CD14-positive monocyte (primary cell): ENCODE results near the gene C8B. TPM values are rescaled to one million over a fixed set of nuclear protein-coding genes. Genes with fewer than 3 reads are reported as not detected.

Source experiments
- DNase-seq, 3 donors: peaks; one replicate each; pipeline ENCODE4 v3.0.0-alpha.2; 2011 to 2022
- H2AFZ ChIP-seq: 2 replicates; pipeline ENCODE4 v1.6.0; 2012; ENCODE audit warnings: mild to moderate bottlenecking, low read depth, low read length, inconsistent platforms; ENCODE audit not compliant: insufficient read depth, poor library complexity, severe bottlenecking
- H3K27ac ChIP-seq, 2 donors: 1 replicate in 1 of 2; 2 replicates in 1 of 2; pipeline ENCODE4 v1.5.1; 2012 to 2013; ENCODE audit warnings: low read length in 2 of 2, control low read depth in 1 of 2, inconsistent platforms in 1 of 2, low read depth in 1 of 2, mild to moderate bottlenecking in 1 of 2
- H3K27me3 ChIP-seq, 2 donors: one replicate each; pipeline versions ENCODE4 v1.6.0 to v1.6.1; 2011 to 2013; ENCODE audit warnings: low read length in 2 of 2; ENCODE audit not compliant: control insufficient read depth in 2 of 2, insufficient read depth in 2 of 2
- H3K36me3 ChIP-seq, 2 donors: replicated peaks in 1 of 2; 1 replicate in 1 of 2; 2 replicates in 1 of 2; pipeline versions ENCODE4 v1.5.1 to v1.6.1; 2012 to 2013; ENCODE audit warnings: low read length in 2 of 2, control low read depth in 1 of 2, inconsistent platforms in 1 of 2, mild to moderate bottlenecking in 1 of 2; ENCODE audit not compliant: insufficient read depth in 2 of 2, control insufficient read depth in 1 of 2
- H3K4me1 ChIP-seq, 2 donors: 1 replicate in 1 of 2; 2 replicates in 1 of 2; pipeline versions ENCODE4 v1.5.1 to v1.6.1; 2012 to 2013; ENCODE audit warnings: low read length in 2 of 2, control low read depth in 1 of 2, inconsistent platforms in 1 of 2, mild to moderate bottlenecking in 1 of 2, moderate library complexity in 1 of 2; ENCODE audit not compliant: insufficient read depth in 2 of 2, control insufficient read depth in 1 of 2
- H3K4me2 ChIP-seq: replicated peaks from 2 replicates; pipeline ENCODE3; 2012; ENCODE audit warnings: low read length, moderate library complexity, mild to moderate bottlenecking; ENCODE audit not compliant: poor library complexity, severe bottlenecking; ENCODE audit errors: extremely low read depth
- H3K4me3 ChIP-seq, 3 experiments: fragments of 200-600 bp in 1 of 3; sonication (generic) in 1 of 3; replicated peaks in 1 of 3; 1 replicate in 2 of 3; 2 replicates in 1 of 3; pipeline ENCODE4 v1.5.1; 2011 to 2013; ENCODE audit warnings: low read length in 3 of 3, mild to moderate bottlenecking in 3 of 3, control low read depth in 2 of 3, low read depth in 2 of 3, inconsistent platforms in 1 of 3, moderate library complexity in 1 of 3
- H3K79me2 ChIP-seq: 2 replicates; pipeline ENCODE4 v1.6.0; 2012; ENCODE audit warnings: mild to moderate bottlenecking, control low read depth, inconsistent platforms, low read length, moderate library complexity; ENCODE audit not compliant: insufficient read depth
- H3K9ac ChIP-seq: 2 replicates; pipeline ENCODE4 v1.6.0; 2017; ENCODE audit warnings: low read length, mild to moderate bottlenecking; ENCODE audit not compliant: insufficient read depth, poor library complexity, severe bottlenecking
- H3K9me3 ChIP-seq, 2 donors: replicated peaks in 1 of 2; 1 replicate in 1 of 2; 2 replicates in 1 of 2; pipeline versions ENCODE4 v1.5.1 to v1.6.1; 2012 to 2013; ENCODE audit warnings: low read length in 2 of 2, control low read depth in 1 of 2; ENCODE audit not compliant: control insufficient read depth in 1 of 2, insufficient read depth in 1 of 2
- H4K20me1 ChIP-seq: 2 replicates; pipeline ENCODE4 v1.6.0; 2012; ENCODE audit warnings: mild to moderate bottlenecking, low read length, control low read depth, moderate library complexity; ENCODE audit not compliant: insufficient read depth
- H3K27ac Mint-ChIP-seq, 7 donors: one replicate each; pipeline ENCODE4 v1.8.0; 2020; ENCODE audit warnings: mild to moderate bottlenecking in 7 of 7, mixed read lengths in 7 of 7, moderate library complexity in 6 of 7, inconsistent platforms in 2 of 7
- H3K27me3 Mint-ChIP-seq, 3 donors: one replicate each; pipeline ENCODE4 v1.8.0; 2021 to 2022; ENCODE audit warnings: low read depth in 3 of 3, mild to moderate bottlenecking in 3 of 3, mixed read lengths in 3 of 3, moderate library complexity in 3 of 3, inconsistent platforms in 1 of 3
- H3K36me3 Mint-ChIP-seq, 2 donors: one replicate each; pipeline ENCODE4 v1.8.0; 2020; ENCODE audit warnings: mixed read lengths in 2 of 2, inconsistent platforms in 1 of 2, mild to moderate bottlenecking in 1 of 2
- H3K4me1 Mint-ChIP-seq: one replicate; pipeline ENCODE4 v1.8.0; 2020; ENCODE audit warnings: mild to moderate bottlenecking, mixed read lengths
- H3K4me3 Mint-ChIP-seq, 2 donors: one replicate each; pipeline ENCODE4 v1.8.0; 2020; ENCODE audit warnings: mild to moderate bottlenecking in 2 of 2, mixed read lengths in 2 of 2, moderate library complexity in 1 of 2
- H3K9me3 Mint-ChIP-seq, 7 donors: one replicate each; pipeline ENCODE4 v1.8.0; 2020 to 2022; ENCODE audit warnings: mixed read lengths in 7 of 7, mild to moderate bottlenecking in 6 of 7, moderate library complexity in 6 of 7, inconsistent platforms in 2 of 7
- CTCF ChIP-seq: fragments of 200-600 bp; IDR thresholded peaks from one replicate; pipeline ENCODE4 v1.8.0; 2022; ENCODE audit warnings: antibody characterized with exemption, mild to moderate bottlenecking
- WGBS: methylation state at CpG from one replicate; pipeline ENCODE4 v1.1.5; 2013; ENCODE audit warnings: missing lambda C conversion rate; ENCODE audit not compliant: insufficient coverage; 5-methylcytosine and 5-hydroxymethylcytosine counted together
- intact Hi-C, 2 donors: fragments of 100-400 bp; cut with micrococcal nuclease; formaldehyde crosslinking; loops; one replicate each; pipeline versions ENCODE4 v1.15.0 to v1.15.1; 2023
- polyA plus RNA-seq, 3 donors: library from polyadenylated mRNA; depleted of rRNA in 1 of 3; unstranded in 2 of 3; stranded (reverse) in 1 of 3; fragments of 300-500 nt in 2 of 3; fragments of >200 nt in 1 of 3; fragmentation: Illumina TruSeq in 2 of 3; gene quantifications; 1 replicate in 2 of 3; 2 replicates in 1 of 3; pipeline ENCODE4 v1.2.3, GENCODE V29; 2012 to 2021

The C8B gene
- polyA plus RNA-seq, 3 donors = not detected

DNA sequence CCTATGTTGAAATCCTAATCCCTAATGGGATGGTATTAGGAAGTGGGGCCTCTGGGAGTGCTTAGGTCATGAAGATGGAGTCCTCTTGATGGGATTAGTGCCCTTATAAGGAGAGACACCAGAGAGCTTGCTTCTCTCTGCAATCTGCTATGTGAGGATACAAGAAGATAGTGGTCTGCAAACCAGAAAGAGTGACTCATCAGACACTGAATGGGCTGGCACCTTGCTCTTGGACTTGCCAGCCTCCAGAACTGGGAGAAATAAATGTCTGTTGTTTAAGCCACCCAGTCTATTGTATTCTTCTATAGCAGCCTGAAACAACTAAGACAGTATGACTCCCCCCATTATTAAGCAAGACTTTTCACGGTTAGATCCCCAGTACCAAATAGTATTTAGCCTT, 43.3 kb downstream of the C8B start:
- no peak for DNase-seq
- Histone ChIP-seq H3K9me3 (peaks cover 0 to 4% of the 10 kb centered on the region in 2 donors), H3K4me2 (no peak overlapping the region), H3K9ac (no peak overlapping the region), H3K79me2 (no peaks in the 10 kb centered on the region), H3K36me3 (no peaks in the 10 kb centered on the region), H3K4me1 (no peaks in the 10 kb centered on the region), H3K4me3 (no peak overlapping the region), H3K27me3 (no peaks in the 10 kb centered on the region), H3K27ac (no peak overlapping the region), H2AFZ (no peak overlapping the region), H4K20me1 (no peaks in the 10 kb centered on the region)
- intact Hi-C loops = no loop called here
- WGBS = no CpG with 5 or more reads among the region's 1 CpG
- Mint-ChIP-seq H3K27me3 (peaks cover 0 to 3% (median 3%) of the 10 kb centered on the region in 3 donors), H3K4me1 (no peaks in the 10 kb centered on the region), H3K36me3 (no peaks in the 10 kb centered on the region), H3K4me3 (no peak overlapping the region), H3K27ac (no peak overlapping the region), H3K9me3 (peaks cover 0 to 2% (median 2%) of the 10 kb centered on the region in 7 donors)
- no peak for TF ChIP-seq CTCF

DNA sequence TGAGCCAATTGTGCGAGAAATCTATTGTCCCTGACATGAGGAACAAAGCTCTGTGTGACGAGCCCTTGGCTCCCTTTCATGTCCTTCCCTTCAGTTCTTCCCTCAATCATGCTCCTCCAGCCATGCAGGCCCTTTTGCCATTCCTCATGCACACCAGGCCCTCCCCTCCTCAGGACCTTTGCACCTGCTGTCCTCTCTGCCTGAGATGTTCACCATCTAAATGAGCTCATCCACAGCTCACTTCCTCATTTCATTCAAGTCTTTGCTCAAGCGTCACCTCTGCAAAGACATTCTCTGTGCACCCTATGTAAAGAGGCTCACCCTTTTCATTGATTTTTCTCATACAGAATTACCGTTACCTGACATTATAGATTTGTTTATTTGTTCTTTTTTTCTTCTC, 43.7 kb downstream of the C8B start:
- Mint-ChIP-seq H3K4me1 (no peaks in the 10 kb centered on the region), H3K27me3 (peaks cover 0 to 3% (median 3%) of the 10 kb centered on the region in 3 donors), H3K4me3 (no peak overlapping the region), H3K27ac (no peak overlapping the region), H3K9me3 (peaks cover 0 to 2% (median under 1%) of the 10 kb centered on the region in 7 donors), H3K36me3 (no peaks in the 10 kb centered on the region)
- Histone ChIP-seq H3K4me2 (no peak overlapping the region), H3K9ac (no peak overlapping the region), H3K27me3 (no peaks in the 10 kb centered on the region), H3K9me3 (peaks cover 0 to under 1% of the 10 kb centered on the region in 2 donors), H4K20me1 (no peaks in the 10 kb centered on the region), H3K27ac (no peak overlapping the region), H3K4me3 (no peak overlapping the region), H3K4me1 (no peaks in the 10 kb centered on the region), H3K79me2 (no peaks in the 10 kb centered on the region), H2AFZ (no peak overlapping the region), H3K36me3 (no peaks in the 10 kb centered on the region)
- intact Hi-C loops = no loop called here
- TF ChIP-seq CTCF = no peak
- 87% methylated on average over 2 of the region's 4 CpGs for WGBS
- no peak for DNase-seq
